GM12891 (cell line): ENCODE measurements around the gene GJC2.

ENCODE experiments used
- DNase-seq: peaks from one replicate; pipeline ENCODE4 v3.0.0; 2011; ENCODE audit warnings: low spot score; ENCODE audit not compliant: insufficient read length
- FAIRE-seq: peaks from 2 replicates; lab custom pipeline; 2011; peaks lifted over from hg19 to GRCh38; lab: Jason Lieb, UNC
- PAX5 ChIP-seq: IDR thresholded peaks from 2 replicates; pipeline ENCODE4 v1.6.1; 2011; ENCODE audit warnings: low read length, moderate library complexity, mild to moderate bottlenecking; ENCODE audit not compliant: insufficient read depth, severe bottlenecking
- POLR2A ChIP-seq: IDR thresholded peaks from 2 replicates; pipeline ENCODE4 v1.6.1; 2011; ENCODE audit warnings: low read depth, low read length, control low read depth
- POLR2AphosphoS5 ChIP-seq: IDR thresholded peaks from 2 replicates; pipeline ENCODE4 v1.6.1; 2011; ENCODE audit warnings: low read depth, low read length, control low read depth
- POU2F2 ChIP-seq: IDR thresholded peaks from 2 replicates; pipeline ENCODE4 v1.6.1; 2011; ENCODE audit warnings: low read depth, mild to moderate bottlenecking, control low read depth, low read length, moderate library complexity
- SPI1 ChIP-seq: IDR thresholded peaks from 2 replicates; pipeline ENCODE4 v1.6.1; 2011; ENCODE audit warnings: low read depth, low read length, control low read depth
- TAF1 ChIP-seq: IDR thresholded peaks from 2 replicates; pipeline ENCODE4 v1.6.1; 2011; ENCODE audit warnings: low read depth, low read length, control low read depth

The GJC2 gene

GRCh38 chr1:228143480-228144192 is 6.1 kb upstream of the GJC2 start:
- FAIRE-seq (no peak), DNase-seq (no peak)
- TF ChIP-seq SPI1 (no peak), POLR2AphosphoS5 (no peak), TAF1 (no peak), POU2F2 (no peak), PAX5 (no peak), POLR2A (no peak)

DNA sequence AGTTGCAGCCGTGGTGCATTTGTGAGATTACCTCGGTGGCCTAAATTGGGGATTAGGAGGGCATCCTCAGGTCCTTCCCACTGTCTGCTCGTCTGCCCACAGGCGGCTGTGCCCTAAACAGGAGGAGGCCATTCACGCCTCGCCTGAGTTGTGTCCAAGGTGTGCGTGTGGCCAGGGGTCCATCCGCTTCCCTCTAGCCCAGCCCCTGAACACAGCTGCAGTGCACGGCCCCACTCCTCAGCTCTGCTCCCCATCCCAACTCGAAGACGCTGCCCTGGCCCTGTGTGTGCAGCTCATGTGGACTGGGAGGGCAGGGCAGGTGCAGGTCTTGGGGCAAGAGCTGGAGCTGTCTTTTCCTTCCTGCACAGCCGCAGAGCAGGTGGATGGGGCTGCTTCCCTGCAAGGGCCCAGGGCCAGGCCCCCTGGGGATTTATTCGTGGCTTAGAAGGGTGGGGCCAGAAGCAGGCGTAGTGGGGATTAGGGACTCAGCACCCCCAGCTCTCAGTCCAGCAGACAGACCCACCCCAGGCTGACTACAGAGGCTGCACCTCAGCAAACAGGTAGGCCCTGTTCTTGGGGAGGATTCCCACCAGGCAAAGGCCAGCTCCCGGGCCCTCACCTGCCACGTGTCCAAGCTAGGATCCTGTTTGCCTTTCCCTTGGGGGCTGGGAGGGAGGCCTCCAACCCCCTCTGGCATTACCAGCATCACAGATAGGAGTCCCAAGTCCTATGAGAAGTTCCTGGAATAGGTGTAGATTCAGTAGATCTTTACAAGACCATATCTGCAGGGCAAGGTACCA is 5.3 kb upstream of the GJC2 start:
- no peak for FAIRE-seq
- no peak for DNase-seq
- no peak for TF ChIP-seq PAX5
- no peak for TF ChIP-seq POU2F2
- TF ChIP-seq POLR2A, result no peak
- no peak for TF ChIP-seq TAF1
- TF ChIP-seq SPI1, result no peak
- no peak for TF ChIP-seq POLR2AphosphoS5

GRCh38 chr1:228144993-228145343 is 4.8 kb upstream of the GJC2 start:
- DNase-seq, result no peak
- no peak for TF ChIP-seq POLR2A
- TF ChIP-seq SPI1, result no peak
- no peak for TF ChIP-seq TAF1
- no peak for TF ChIP-seq POU2F2
- TF ChIP-seq POLR2AphosphoS5, result no peak
- no peak for FAIRE-seq

DNA sequence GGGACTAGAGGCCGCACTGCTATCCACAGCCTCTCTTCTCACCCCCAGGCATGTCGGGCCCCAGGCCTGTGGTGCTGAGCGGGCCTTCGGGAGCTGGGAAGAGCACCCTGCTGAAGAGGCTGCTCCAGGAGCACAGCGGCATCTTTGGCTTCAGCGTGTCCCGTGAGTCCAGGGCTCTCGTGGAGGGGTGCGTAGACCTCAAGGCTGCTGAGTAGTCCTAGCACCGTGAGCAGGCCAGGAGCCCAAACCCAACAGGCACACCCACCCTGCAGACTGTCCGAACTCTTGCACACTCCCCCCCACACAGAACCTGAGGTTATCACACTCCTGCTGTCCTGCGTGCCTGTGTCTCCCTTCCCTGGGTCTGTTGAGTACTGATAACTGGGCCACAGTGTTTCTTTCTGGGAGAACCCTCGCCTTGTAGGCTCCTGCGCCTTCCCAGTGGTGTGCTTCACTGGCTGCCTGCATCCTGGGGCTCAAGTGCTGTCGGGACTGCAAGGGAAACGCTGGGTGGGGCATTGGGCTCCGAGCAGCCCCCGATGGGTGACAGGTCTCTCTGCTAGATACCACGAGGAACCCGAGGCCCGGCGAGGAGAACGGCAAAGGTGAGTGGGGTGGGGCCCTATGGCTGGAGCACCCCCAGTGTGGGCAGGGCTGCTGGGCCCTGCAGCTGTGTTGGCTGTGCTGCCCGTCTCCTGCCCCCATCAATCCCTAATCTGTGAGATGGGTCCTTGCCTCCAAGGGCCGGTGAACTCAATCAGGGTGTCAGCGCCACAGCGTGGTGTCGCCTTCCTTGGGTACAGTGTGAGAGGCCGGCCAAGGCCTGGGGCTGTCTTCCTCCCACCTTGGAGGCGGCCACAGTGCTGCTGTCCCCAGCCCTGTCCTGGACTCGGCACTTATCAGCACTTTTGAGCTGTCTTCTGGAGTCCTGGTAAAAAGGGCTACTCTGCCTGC is 4.0 kb upstream of the GJC2 start:
- DNase-seq, result no peak
- no peak for FAIRE-seq
- no peak for TF ChIP-seq SPI1
- TF ChIP-seq POU2F2, result no peak
- TF ChIP-seq POLR2AphosphoS5, result no peak
- TF ChIP-seq POLR2A, result no peak
- TF ChIP-seq PAX5, result no peak

GRCh38 chr1:228146417-228147150 is 3.1 kb upstream of the GJC2 start:
- TF ChIP-seq POLR2AphosphoS5, result no peak
- no peak for TF ChIP-seq PAX5
- TF ChIP-seq POLR2A, result no peak
- no peak for TF ChIP-seq POU2F2
- TF ChIP-seq TAF1, result no peak
- TF ChIP-seq SPI1, result no peak
- FAIRE-seq (no peak), DNase-seq (no peak)

GRCh38 chr1:228147151-228147693 is 2.5 kb upstream of the GJC2 start:
- TF ChIP-seq POLR2A (no peak), POLR2AphosphoS5 (no peak), TAF1 (no peak), SPI1 (no peak), PAX5 (no peak), POU2F2 (no peak)
- DNase-seq, result no peak
- FAIRE-seq, result no peak

- no peak for TF ChIP-seq POLR2A
- TF ChIP-seq POLR2AphosphoS5, result no peak
- no peak for TF ChIP-seq PAX5
- TF ChIP-seq POU2F2, result no peak
- TF ChIP-seq SPI1, result no peak
- no peak for TF ChIP-seq TAF1
- DNase-seq (no peak), FAIRE-seq (no peak)
These were observed 2.0 kb upstream of the GJC2 start for GRCh38 chr1:228147768-228148167.

GRCh38 chr1:228148196-228148861 is 1.4 kb upstream of the GJC2 start:
- no peak for DNase-seq
- no peak for TF ChIP-seq TAF1
- TF ChIP-seq SPI1, result no peak
- no peak for TF ChIP-seq POLR2A
- TF ChIP-seq POLR2AphosphoS5, result no peak
- no peak for TF ChIP-seq POU2F2
- no peak for TF ChIP-seq PAX5
- FAIRE-seq, result no peak
